Transverse colon (tissue), 3 donors: Measurements from ENCODE around the gene BSG.

ENCODE experiments used
- CTCF ChIP-seq, 5 experiments: fragments of 200-600 bp in 3 of 5; fragments of 450-650 bp in 2 of 5; sonication (generic) in 3 of 5; IDR thresholded peaks; 1 replicate in 2 of 5; 2 replicates in 3 of 5; pipeline ENCODE4 v1.5.1; 2016 to 2017; ENCODE audit warnings: antibody characterized with exemption in 5 of 5, inconsistent platforms in 3 of 5, mild to moderate bottlenecking in 2 of 5, moderate library complexity in 1 of 5
- POLR2A ChIP-seq: fragments of 450-650 bp; IDR thresholded peaks from one replicate; pipeline ENCODE4 v1.6.1; 2016; ENCODE audit warnings: antibody characterized with exemption, mild to moderate bottlenecking, moderate library complexity

- TF ChIP-seq CTCF (IDR thresholded peaks at IDR 0.05) (peak; percentile 81 to 93 (median 85)), POLR2A (peak; percentile 50)
Observed at GRCh38 chr19:584240-585001, 12.0 kb downstream of the BSG start.
